CD14-positive monocyte (primary cell): ENCODE data around the gene GPATCH3. TPM values are rescaled to one million over a fixed set of nuclear protein-coding genes. Genes with fewer than 3 reads are reported as not detected.

ENCODE experiments used
- DNase-seq, 3 donors: peaks; one replicate each; pipeline ENCODE4 v3.0.0-alpha.2; 2011 to 2022
- H2AFZ ChIP-seq: 2 replicates; pipeline ENCODE4 v1.6.0; 2012; ENCODE audit warnings: mild to moderate bottlenecking, low read depth, low read length, inconsistent platforms; ENCODE audit not compliant: insufficient read depth, poor library complexity, severe bottlenecking
- H3K27ac ChIP-seq, 2 donors: 1 replicate in 1 of 2; 2 replicates in 1 of 2; pipeline ENCODE4 v1.5.1; 2012 to 2013; ENCODE audit warnings: low read length in 2 of 2, control low read depth in 1 of 2, inconsistent platforms in 1 of 2, low read depth in 1 of 2, mild to moderate bottlenecking in 1 of 2
- H3K27me3 ChIP-seq, 2 donors: one replicate each; pipeline versions ENCODE4 v1.6.0 to v1.6.1; 2011 to 2013; ENCODE audit warnings: low read length in 2 of 2; ENCODE audit not compliant: control insufficient read depth in 2 of 2, insufficient read depth in 2 of 2
- H3K36me3 ChIP-seq, 2 donors: replicated peaks in 1 of 2; 1 replicate in 1 of 2; 2 replicates in 1 of 2; pipeline versions ENCODE4 v1.5.1 to v1.6.1; 2012 to 2013; ENCODE audit warnings: low read length in 2 of 2, control low read depth in 1 of 2, inconsistent platforms in 1 of 2, mild to moderate bottlenecking in 1 of 2; ENCODE audit not compliant: insufficient read depth in 2 of 2, control insufficient read depth in 1 of 2
- H3K4me1 ChIP-seq, 2 donors: 1 replicate in 1 of 2; 2 replicates in 1 of 2; pipeline versions ENCODE4 v1.5.1 to v1.6.1; 2012 to 2013; ENCODE audit warnings: low read length in 2 of 2, control low read depth in 1 of 2, inconsistent platforms in 1 of 2, mild to moderate bottlenecking in 1 of 2, moderate library complexity in 1 of 2; ENCODE audit not compliant: insufficient read depth in 2 of 2, control insufficient read depth in 1 of 2
- H3K4me2 ChIP-seq: replicated peaks from 2 replicates; pipeline ENCODE3; 2012; ENCODE audit warnings: low read length, moderate library complexity, mild to moderate bottlenecking; ENCODE audit not compliant: poor library complexity, severe bottlenecking; ENCODE audit errors: extremely low read depth
- H3K4me3 ChIP-seq, 3 experiments: fragments of 200-600 bp in 1 of 3; sonication (generic) in 1 of 3; replicated peaks in 1 of 3; 1 replicate in 2 of 3; 2 replicates in 1 of 3; pipeline ENCODE4 v1.5.1; 2011 to 2013; ENCODE audit warnings: low read length in 3 of 3, mild to moderate bottlenecking in 3 of 3, control low read depth in 2 of 3, low read depth in 2 of 3, inconsistent platforms in 1 of 3, moderate library complexity in 1 of 3
- H3K79me2 ChIP-seq: 2 replicates; pipeline ENCODE4 v1.6.0; 2012; ENCODE audit warnings: mild to moderate bottlenecking, control low read depth, inconsistent platforms, low read length, moderate library complexity; ENCODE audit not compliant: insufficient read depth
- H3K9ac ChIP-seq: 2 replicates; pipeline ENCODE4 v1.6.0; 2017; ENCODE audit warnings: low read length, mild to moderate bottlenecking; ENCODE audit not compliant: insufficient read depth, poor library complexity, severe bottlenecking
- H3K9me3 ChIP-seq, 2 donors: replicated peaks in 1 of 2; 1 replicate in 1 of 2; 2 replicates in 1 of 2; pipeline versions ENCODE4 v1.5.1 to v1.6.1; 2012 to 2013; ENCODE audit warnings: low read length in 2 of 2, control low read depth in 1 of 2; ENCODE audit not compliant: control insufficient read depth in 1 of 2, insufficient read depth in 1 of 2
- H4K20me1 ChIP-seq: 2 replicates; pipeline ENCODE4 v1.6.0; 2012; ENCODE audit warnings: mild to moderate bottlenecking, low read length, control low read depth, moderate library complexity; ENCODE audit not compliant: insufficient read depth
- H3K27ac Mint-ChIP-seq, 7 donors: one replicate each; pipeline ENCODE4 v1.8.0; 2020; ENCODE audit warnings: mild to moderate bottlenecking in 7 of 7, mixed read lengths in 7 of 7, moderate library complexity in 6 of 7, inconsistent platforms in 2 of 7
- H3K27me3 Mint-ChIP-seq, 3 donors: one replicate each; pipeline ENCODE4 v1.8.0; 2021 to 2022; ENCODE audit warnings: low read depth in 3 of 3, mild to moderate bottlenecking in 3 of 3, mixed read lengths in 3 of 3, moderate library complexity in 3 of 3, inconsistent platforms in 1 of 3
- H3K36me3 Mint-ChIP-seq, 2 donors: one replicate each; pipeline ENCODE4 v1.8.0; 2020; ENCODE audit warnings: mixed read lengths in 2 of 2, inconsistent platforms in 1 of 2, mild to moderate bottlenecking in 1 of 2
- H3K4me1 Mint-ChIP-seq: one replicate; pipeline ENCODE4 v1.8.0; 2020; ENCODE audit warnings: mild to moderate bottlenecking, mixed read lengths
- H3K4me3 Mint-ChIP-seq, 2 donors: one replicate each; pipeline ENCODE4 v1.8.0; 2020; ENCODE audit warnings: mild to moderate bottlenecking in 2 of 2, mixed read lengths in 2 of 2, moderate library complexity in 1 of 2
- H3K9me3 Mint-ChIP-seq, 7 donors: one replicate each; pipeline ENCODE4 v1.8.0; 2020 to 2022; ENCODE audit warnings: mixed read lengths in 7 of 7, mild to moderate bottlenecking in 6 of 7, moderate library complexity in 6 of 7, inconsistent platforms in 2 of 7
- WGBS: methylation state at CpG from one replicate; pipeline ENCODE4 v1.1.5; 2013; ENCODE audit warnings: missing lambda C conversion rate; ENCODE audit not compliant: insufficient coverage; 5-methylcytosine and 5-hydroxymethylcytosine counted together
- intact Hi-C, 2 donors: fragments of 100-400 bp; cut with micrococcal nuclease; formaldehyde crosslinking; loops; one replicate each; pipeline versions ENCODE4 v1.15.0 to v1.15.1; 2023
- polyA plus RNA-seq, 3 donors: library from polyadenylated mRNA; depleted of rRNA in 1 of 3; unstranded in 2 of 3; stranded (reverse) in 1 of 3; fragments of 300-500 nt in 2 of 3; fragments of >200 nt in 1 of 3; fragmentation: Illumina TruSeq in 2 of 3; gene quantifications; 1 replicate in 2 of 3; 2 replicates in 1 of 3; pipeline ENCODE4 v1.2.3, GENCODE V29; 2012 to 2021
- TF ChIP-seq, protein P1 (sequence below): fragments of 200-600 bp; IDR thresholded peaks from one replicate; pipeline ENCODE4 v1.8.0; 2022; ENCODE audit warnings: antibody characterized with exemption, mild to moderate bottlenecking

The GPATCH3 gene
- polyA plus RNA-seq, 3 donors: 8.2 to 11.8 (median 10.7) TPM

DNA sequence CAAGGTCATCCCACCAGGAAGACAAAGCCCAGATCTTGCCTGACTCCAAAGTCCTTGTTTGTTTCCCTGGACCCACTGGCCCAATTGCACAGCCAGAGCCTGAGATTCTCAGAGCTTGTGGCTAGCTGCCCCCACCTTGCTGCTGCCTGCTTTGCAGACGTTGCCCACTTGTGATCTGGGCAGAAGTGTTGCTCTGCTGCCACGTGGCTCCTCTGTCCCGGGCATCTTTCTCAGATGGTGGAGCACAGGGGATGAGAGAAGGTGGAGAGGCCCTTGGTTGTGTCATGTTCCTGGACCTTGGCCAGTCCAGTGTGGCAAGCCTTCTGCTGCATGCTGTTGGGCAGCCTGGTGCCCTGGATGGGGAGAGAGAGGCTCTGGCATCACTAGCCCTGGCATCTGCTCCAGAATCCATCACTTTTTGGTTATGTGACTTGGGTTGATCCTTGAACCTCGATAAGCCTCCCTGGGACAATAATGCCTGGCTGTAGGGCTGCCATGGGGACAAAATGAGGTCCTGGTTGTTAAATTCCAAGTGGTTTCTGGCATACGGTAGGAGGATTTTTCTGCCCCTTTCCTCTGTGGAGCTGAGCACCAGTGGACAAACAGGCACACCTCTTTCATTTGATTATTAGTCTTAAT is 15.1 kb upstream of the GPATCH3 start:
- WGBS: 74% methylated on average over 3 of the region's 5 CpGs
- no peaks in the 10 kb centered on the region for H3K9me3 ChIP-seq
- no peaks in the 10 kb centered on the region for H3K79me2 ChIP-seq
- H3K4me2 ChIP-seq: no peak overlapping the region
- H3K4me3 ChIP-seq: no peak overlapping the region
- TF ChIP-seq, protein P1, sequence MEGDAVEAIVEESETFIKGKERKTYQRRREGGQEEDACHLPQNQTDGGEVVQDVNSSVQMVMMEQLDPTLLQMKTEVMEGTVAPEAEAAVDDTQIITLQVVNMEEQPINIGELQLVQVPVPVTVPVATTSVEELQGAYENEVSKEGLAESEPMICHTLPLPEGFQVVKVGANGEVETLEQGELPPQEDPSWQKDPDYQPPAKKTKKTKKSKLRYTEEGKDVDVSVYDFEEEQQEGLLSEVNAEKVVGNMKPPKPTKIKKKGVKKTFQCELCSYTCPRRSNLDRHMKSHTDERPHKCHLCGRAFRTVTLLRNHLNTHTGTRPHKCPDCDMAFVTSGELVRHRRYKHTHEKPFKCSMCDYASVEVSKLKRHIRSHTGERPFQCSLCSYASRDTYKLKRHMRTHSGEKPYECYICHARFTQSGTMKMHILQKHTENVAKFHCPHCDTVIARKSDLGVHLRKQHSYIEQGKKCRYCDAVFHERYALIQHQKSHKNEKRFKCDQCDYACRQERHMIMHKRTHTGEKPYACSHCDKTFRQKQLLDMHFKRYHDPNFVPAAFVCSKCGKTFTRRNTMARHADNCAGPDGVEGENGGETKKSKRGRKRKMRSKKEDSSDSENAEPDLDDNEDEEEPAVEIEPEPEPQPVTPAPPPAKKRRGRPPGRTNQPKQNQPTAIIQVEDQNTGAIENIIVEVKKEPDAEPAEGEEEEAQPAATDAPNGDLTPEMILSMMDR: no peak
- Mint-ChIP-seq H3K4me3 (no peak overlapping the region), H3K27me3 (peaks cover 2 to 5% (median 3%) of the 10 kb centered on the region in 3 donors), H3K4me1 (no peaks in the 10 kb centered on the region), H3K36me3 (no peaks in the 10 kb centered on the region), H3K27ac (no peak overlapping the region), H3K9me3 (no peaks in the 10 kb centered on the region)
- intact Hi-C loops: no loop called here
- no peaks in the 10 kb centered on the region for H3K4me1 ChIP-seq
- no peaks in the 10 kb centered on the region for H3K36me3 ChIP-seq
- no peaks in the 10 kb centered on the region for H4K20me1 ChIP-seq
- H2AFZ ChIP-seq: no peak overlapping the region
- no peak overlapping the region for H3K27ac ChIP-seq
- DNase-seq: no peak
- no peaks in the 10 kb centered on the region for H3K27me3 ChIP-seq
- no peak overlapping the region for H3K9ac ChIP-seq

DNA sequence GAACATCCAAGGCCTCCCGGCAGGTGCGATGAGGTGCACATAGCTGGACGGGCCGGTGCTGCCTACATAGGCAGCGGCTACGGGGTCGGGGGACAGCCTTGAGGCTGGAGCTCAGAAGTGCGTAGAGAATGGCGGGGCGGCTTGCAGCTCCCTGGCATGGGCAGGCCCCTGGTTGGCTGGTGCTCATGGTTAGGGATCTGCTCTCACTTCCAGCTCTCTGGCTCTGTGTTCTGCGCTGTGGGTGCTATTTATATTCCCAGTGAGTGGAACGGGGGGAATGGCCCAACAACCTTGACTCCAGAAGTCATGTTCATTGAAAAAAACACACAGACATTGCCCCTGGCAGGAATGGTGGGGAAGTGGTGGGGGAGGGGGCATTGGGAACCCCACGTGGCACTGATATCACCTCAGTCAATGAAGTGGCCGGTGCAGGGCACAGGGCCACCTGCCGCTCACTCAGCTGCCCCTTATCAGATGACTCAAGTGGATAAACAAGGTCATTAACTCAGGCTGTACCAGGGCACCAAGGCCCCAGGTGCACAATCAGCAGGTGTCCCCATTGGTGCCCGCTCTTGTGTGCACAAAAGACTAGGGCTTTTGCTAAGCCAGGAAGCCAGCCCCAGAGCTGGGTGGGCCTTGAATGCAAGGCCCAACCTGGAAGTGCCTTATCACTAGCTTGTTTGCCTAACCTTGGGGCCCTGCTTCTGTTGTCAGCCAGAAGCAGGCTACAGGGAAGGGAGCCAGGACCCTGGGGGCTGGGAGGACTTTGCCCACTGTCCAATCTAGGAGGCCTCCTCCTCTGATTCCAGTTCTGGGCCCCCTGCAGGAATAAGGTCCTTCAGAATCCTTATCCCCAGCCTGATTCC is 13.7 kb upstream of the GPATCH3 start, which contains the start of gene NR0B2:
Gene NR0B2, minus strand, starts transcription at position 222 of the 866 bp plus-strand sequence. Its CDS starts 35 bp downstream, at position 187.
- H3K36me3 ChIP-seq: no peaks in the 10 kb centered on the region
- H3K9ac ChIP-seq: no peak within 1 kb of the TSS
- no peak within 1 kb of the TSS for H3K4me3 Mint-ChIP-seq
- no peak within 1 kb of the TSS for H3K4me3 ChIP-seq
- intact Hi-C loops: no loop called here
- no peak within 1 kb of the TSS for H3K27ac Mint-ChIP-seq
- H4K20me1 ChIP-seq: no peaks in the 10 kb centered on the region
- peaks cover 2 to 3% (median 2%) of the 10 kb centered on the region in 3 donors for H3K27me3 Mint-ChIP-seq
- 98% methylated on average over 13 of the region's 16 CpGs for WGBS
- H3K36me3 Mint-ChIP-seq: no peaks in the 10 kb centered on the region
- H3K9me3 Mint-ChIP-seq: no peaks in the 10 kb centered on the region
- H3K4me2 ChIP-seq: no peak within 1 kb of the TSS
- no peak within 1 kb of the TSS for H2AFZ ChIP-seq
- DNase-seq: no peak
- H3K4me1 Mint-ChIP-seq: no peaks in the 10 kb centered on the region
- no peak within 1 kb of the TSS for H3K27ac ChIP-seq
- no peaks in the 10 kb centered on the region for H3K27me3 ChIP-seq
- H3K4me1 ChIP-seq: no peaks in the 10 kb centered on the region
- H3K79me2 ChIP-seq: no peaks in the 10 kb centered on the region
- no peaks in the 10 kb centered on the region for H3K9me3 ChIP-seq
- TF ChIP-seq, protein P1: no peak
